ENCODE data around the gene ST3GAL6. TPM values are rescaled to one million over a fixed set of nuclear protein-coding genes. Genes with fewer than 3 reads are reported as not detected.

Gene ST3GAL6
- total and polyA plus RNA-seq, 2 donors = 3.1 to 16.7 TPM

DNA sequence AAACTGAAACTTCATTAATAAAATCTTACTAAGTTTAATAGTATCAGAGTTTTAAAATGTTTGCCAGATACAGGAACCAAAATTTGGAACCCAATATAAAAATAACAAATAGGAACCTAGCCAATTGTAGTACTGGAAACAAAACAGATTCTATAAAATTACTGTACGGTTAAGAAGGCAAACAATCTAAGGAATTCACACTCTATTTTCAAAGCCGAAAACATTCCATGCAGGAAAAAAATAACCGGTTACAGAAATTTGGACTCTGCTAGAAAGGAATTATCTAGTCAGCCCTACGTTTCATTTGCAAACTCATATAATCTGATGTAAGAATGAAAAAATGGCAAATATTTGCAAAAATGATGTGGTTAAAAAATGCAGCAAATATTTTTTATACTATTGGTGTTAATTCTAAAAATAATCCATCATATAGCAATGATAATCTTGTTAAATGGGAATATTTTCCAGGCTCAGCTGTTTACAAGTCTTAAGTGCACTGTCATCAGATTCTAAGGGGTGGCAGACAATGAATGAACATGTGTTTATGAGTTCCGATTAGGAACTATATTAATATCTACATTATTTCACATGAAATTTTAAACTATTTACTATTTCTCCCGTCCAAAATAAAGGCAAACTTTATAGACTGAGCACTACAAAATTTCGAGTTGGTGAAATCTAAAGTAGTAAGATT lies 80.3 kb downstream of the ST3GAL6 start:
- WGBS = 43% methylated on average over 7 of the region's 7 CpGs
- Histone ChIP-seq H3K4me3 (ENCODE audit: low read depth, low read length) (no peak overlapping the region), H3K4me1 (ENCODE audit: insufficient read depth) (no peaks in the 10 kb centered on the region), H3K36me3 (ENCODE audit: insufficient read depth) (peaks cover 2% of the 10 kb centered on the region), H3K27ac (ENCODE audit: low read depth) (no peak overlapping the region)
- DNase-seq (ENCODE audit: extremely low spot score) = no peak

Small RNA genes lying within 50 kb of the gene (small RNA-seq; reads per million reads assigned to genes)
- gene RNU6-26P = not detected

Other genes starting within 250 kb of the ST3GAL6 start
- 107 TPM for gene CLDND1, start 240.4 kb upstream of the ST3GAL6 start, total RNA-seq
- gene CLDND1, start 240.4 kb upstream of the ST3GAL6 start, polyA plus RNA-seq = 104 TPM
- gene GPR15, start 231.4 kb upstream of the ST3GAL6 start, total RNA-seq = not detected
- gene GPR15, start 231.4 kb upstream of the ST3GAL6 start, polyA plus RNA-seq = 0.61 TPM
- 16.2 TPM for gene CPOX, start 169.7 kb upstream of the ST3GAL6 start, total RNA-seq
- gene CPOX, start 169.7 kb upstream of the ST3GAL6 start, polyA plus RNA-seq = 12.4 TPM
- 79.6 TPM for gene DCBLD2, start 138.4 kb downstream of the ST3GAL6 start, total RNA-seq
- gene DCBLD2, start 138.4 kb downstream of the ST3GAL6 start, polyA plus RNA-seq = 16.0 TPM

All from urinary bladder (tissue), 4 donors.